HG03066 (cell line): ENCODE results near the gene PSMG4.

ENCODE experiments used
- ATAC-seq: cut with Tn5 transposase; IDR thresholded peaks from one replicate; pipeline ENCODE4 v1.9.1; 2021; ENCODE audit warnings: low read depth; ENCODE audit not compliant: unreplicated experiment

The PSMG4 gene

GRCh38 chr6:3272911-3273547 lies 14.3 kb downstream of the PSMG4 start:
- ATAC-seq = no peak

- no peak for ATAC-seq
Observed at GRCh38 chr6:3273707-3274521, 15.2 kb downstream of the PSMG4 start.

GRCh38 chr6:3276174-3277167 lies 17.7 kb downstream of the PSMG4 start:
- no peak for ATAC-seq

- ATAC-seq = no peak
Observed at GRCh38 chr6:3277251-3277650, 18.5 kb downstream of the PSMG4 start.

GRCh38 chr6:3277851-3278416 lies 19.2 kb downstream of the PSMG4 start:
- no peak for ATAC-seq

- no peak for ATAC-seq
Observed at GRCh38 chr6:3278691-3279090, 19.9 kb downstream of the PSMG4 start.

- no peak for ATAC-seq
Observed at GRCh38 chr6:3280091-3280490, 21.3 kb downstream of the PSMG4 start.

GRCh38 chr6:3280866-3281465 lies 22.2 kb downstream of the PSMG4 start:
- no peak for ATAC-seq

GRCh38 chr6:3281631-3282475 lies 23.1 kb downstream of the PSMG4 start:
- ATAC-seq = no peak

- ATAC-seq = no peak
Observed at GRCh38 chr6:3282476-3283236, 23.9 kb downstream of the PSMG4 start.

- ATAC-seq = no peak
Observed at GRCh38 chr6:3283241-3283640, 24.5 kb downstream of the PSMG4 start.

- no peak for ATAC-seq
Observed at GRCh38 chr6:3283641-3284435, 25.1 kb downstream of the PSMG4 start.

- no peak for ATAC-seq
Observed at GRCh38 chr6:3284436-3284876, 25.7 kb downstream of the PSMG4 start.

- ATAC-seq = no peak
Observed at GRCh38 chr6:3285049-3285639, 26.4 kb downstream of the PSMG4 start.

- ATAC-seq = no peak
Observed at GRCh38 chr6:3285732-3286131, 27.0 kb downstream of the PSMG4 start.

- no peak for ATAC-seq
Observed at GRCh38 chr6:3286641-3287171, 28.0 kb downstream of the PSMG4 start.

- ATAC-seq = no peak
Observed at GRCh38 chr6:3287308-3287707, 28.6 kb downstream of the PSMG4 start.
